Skeletal muscle satellite cell (primary cell): ENCODE data around the gene ACOD1. TPM values are rescaled to one million over a fixed set of nuclear protein-coding genes. Genes with fewer than 3 reads are reported as not detected.
"Not testable (repeated sequence)": the region's sequence is repeated elsewhere in the genome, so short reads cannot be mapped to it uniquely, and the experiment has no call there.

ENCODE experiments used
- H3K27me3 ChIP-seq: 2 replicates; pipeline ENCODE4 v1.7.0; 2013; ENCODE audit warnings: low read length; ENCODE audit not compliant: control insufficient read depth, insufficient read depth
- H3K36me3 ChIP-seq: 2 replicates; pipeline ENCODE4 v1.7.0; 2013; ENCODE audit warnings: mild to moderate bottlenecking, control low read depth, low read length; ENCODE audit not compliant: insufficient read depth
- H3K4me1 ChIP-seq: 2 replicates; pipeline ENCODE4 v1.7.0; 2013; ENCODE audit warnings: low read length; ENCODE audit not compliant: control insufficient read depth, insufficient read depth
- H3K4me2 ChIP-seq: 2 replicates; pipeline ENCODE4 v1.7.0; 2013; ENCODE audit warnings: mild to moderate bottlenecking, low read length
- H3K4me3 ChIP-seq: 2 replicates; pipeline ENCODE4 v1.7.0; 2013; ENCODE audit warnings: low read length
- H3K9ac ChIP-seq: 2 replicates; pipeline ENCODE4 v1.7.0; 2013; ENCODE audit warnings: mild to moderate bottlenecking, low read depth, low read length, moderate library complexity
- H3K9me3 ChIP-seq: replicated peaks from 2 replicates; pipeline ENCODE4 v1.7.0; 2013; ENCODE audit warnings: mild to moderate bottlenecking, control low read depth, low read length
- total RNA-seq: library from RNA; depleted of rRNA; stranded (reverse); fragments of >200 nt; gene quantifications from 2 replicates; pipeline ENCODE4 v1.2.3, GENCODE V29; 2012; rRNA removed

ACOD1 gene
- not detected in 2 replicates for total RNA-seq

DNA sequence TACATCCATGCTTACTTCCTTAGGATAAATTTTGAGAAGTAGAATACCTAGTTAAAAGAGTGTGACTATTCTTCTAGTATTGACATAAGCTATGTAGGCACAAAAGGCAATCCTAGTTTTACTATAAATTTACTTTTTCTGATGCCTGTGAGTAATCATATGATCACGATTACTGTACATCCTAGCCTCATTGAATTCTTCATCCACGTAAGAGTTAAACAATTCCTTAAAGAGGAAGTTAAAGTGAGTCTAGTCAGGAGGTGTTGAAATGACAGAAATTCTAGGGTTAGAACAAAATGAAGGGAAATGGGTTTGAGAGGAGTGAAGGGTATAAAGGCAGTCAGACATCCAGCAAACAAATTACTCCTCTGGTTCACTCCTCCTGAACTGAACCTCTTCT lies at the start of gene ACOD1:
Gene ACOD1 (plus strand): TSS at position 363 of the 400 bp plus-strand sequence. CDS start 48 bp downstream, outside the sequence.
- Histone ChIP-seq H3K27me3 (peaks cover 18% of the 10 kb centered on the region), H3K4me3 (no peak within 1 kb of the TSS), H3K36me3 (no peaks in the 10 kb centered on the region), H3K9ac (no peak within 1 kb of the TSS), H3K9me3 (no peaks in the 10 kb centered on the region), H3K4me2 (no peak within 1 kb of the TSS), H3K4me1 (peaks cover 11% of the 10 kb centered on the region)

- not testable (repeated sequence) for H3K9me3 ChIP-seq, H3K36me3 ChIP-seq, H3K4me1 ChIP-seq, H3K9ac ChIP-seq, H3K4me2 ChIP-seq, H3K4me3 ChIP-seq
- H3K27me3 ChIP-seq, result peaks cover 20% of the 10 kb centered on the region
Measured at GRCh38 chr13:76899066-76899465, 49.2 kb upstream of the ACOD1 start.

DNA sequence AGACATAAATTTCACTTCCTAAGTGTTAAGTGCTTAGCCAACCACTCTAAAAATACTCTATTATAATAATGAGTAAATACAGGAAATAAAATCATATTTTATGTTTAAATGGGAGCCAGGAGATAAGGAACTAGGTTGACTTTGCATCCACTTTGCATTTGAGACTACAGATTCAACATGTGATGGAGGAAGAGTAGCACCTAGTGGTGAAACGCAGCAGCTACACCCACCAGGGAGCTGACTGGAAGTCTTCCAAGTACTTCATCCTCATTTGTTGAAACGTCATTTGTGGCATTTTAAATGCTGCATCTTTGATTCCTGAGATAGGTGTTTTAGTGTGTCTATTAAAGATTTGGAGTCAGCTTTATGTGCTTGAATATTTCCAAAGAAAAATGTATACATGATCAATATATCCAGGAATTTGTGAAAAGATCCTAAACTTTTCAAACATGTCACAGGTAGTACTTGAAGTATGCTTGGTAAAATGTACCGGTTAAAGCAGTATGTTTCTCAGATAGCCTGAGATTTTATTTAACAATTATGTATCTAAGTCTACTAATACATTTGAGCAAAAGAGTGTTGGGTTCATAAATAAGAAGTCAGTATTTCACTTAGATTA lies 44.7 kb upstream of the ACOD1 start:
- peaks cover 40% of the 10 kb centered on the region for H3K27me3 ChIP-seq
- H3K4me2 ChIP-seq, result no peak overlapping the region
- H3K4me3 ChIP-seq, result no peak overlapping the region
- no peak overlapping the region for H3K9ac ChIP-seq
- no peaks in the 10 kb centered on the region for H3K9me3 ChIP-seq
- H3K36me3 ChIP-seq, result no peaks in the 10 kb centered on the region
- no peaks in the 10 kb centered on the region for H3K4me1 ChIP-seq

GRCh38 chr13:76904507-76904906 lies 43.8 kb upstream of the ACOD1 start:
- no peaks in the 10 kb centered on the region for H3K9me3 ChIP-seq
- H3K4me1 ChIP-seq, result no peaks in the 10 kb centered on the region
- no peaks in the 10 kb centered on the region for H3K36me3 ChIP-seq
- no peak overlapping the region for H3K4me3 ChIP-seq
- H3K9ac ChIP-seq, result no peak overlapping the region
- peaks cover 44% of the 10 kb centered on the region for H3K27me3 ChIP-seq
- H3K4me2 ChIP-seq, result no peak overlapping the region

DNA sequence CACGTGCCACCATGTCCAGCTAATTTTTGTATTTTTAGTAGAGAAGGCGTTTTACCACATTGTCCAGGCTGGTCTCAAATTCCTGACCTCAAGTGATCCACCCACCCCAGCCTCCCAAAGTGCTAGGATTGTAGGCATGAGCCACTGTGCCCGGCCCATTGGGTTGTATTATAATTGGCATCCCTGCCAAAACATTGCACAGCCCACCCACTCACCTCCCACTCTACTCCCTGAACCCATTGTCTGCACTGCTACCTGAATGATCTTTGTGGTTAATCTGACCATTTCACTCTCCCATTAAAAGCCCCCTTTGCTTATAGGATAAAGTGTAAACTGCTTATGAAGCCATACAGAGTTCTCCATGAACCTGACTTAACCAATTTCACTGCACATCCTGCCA lies 35.8 kb upstream of the ACOD1 start:
- H3K9ac ChIP-seq, result no peak overlapping the region
- H3K4me2 ChIP-seq, result no peak overlapping the region
- H3K4me3 ChIP-seq, result no peak overlapping the region
- H3K4me1 ChIP-seq, result no peaks in the 10 kb centered on the region
- H3K36me3 ChIP-seq, result no peaks in the 10 kb centered on the region
- no peaks in the 10 kb centered on the region for H3K9me3 ChIP-seq
- H3K27me3 ChIP-seq, result peaks cover 10% of the 10 kb centered on the region

DNA sequence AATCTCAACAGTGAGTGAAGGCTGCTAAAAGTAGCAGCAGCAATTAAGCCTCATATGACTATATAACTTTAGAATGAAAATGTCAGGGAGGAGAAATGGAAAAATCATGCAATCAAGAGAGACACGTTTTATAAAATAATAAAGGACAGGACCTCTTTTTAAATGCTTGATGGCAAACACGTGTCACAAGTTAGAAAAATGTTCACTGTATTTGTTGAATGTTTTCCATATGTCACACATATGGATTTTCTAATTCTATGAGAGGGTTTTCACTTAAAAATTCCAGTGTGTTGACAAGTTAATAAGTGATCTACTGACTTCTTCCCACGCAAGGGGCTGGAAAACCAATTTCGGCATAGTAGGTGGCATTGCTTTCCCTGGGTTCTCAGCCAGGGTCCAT lies 34.4 kb upstream of the ACOD1 start:
- no peaks in the 10 kb centered on the region for H3K9me3 ChIP-seq
- H3K4me1 ChIP-seq, result no peaks in the 10 kb centered on the region
- H3K9ac ChIP-seq, result no peak overlapping the region
- no peak overlapping the region for H3K4me3 ChIP-seq
- H3K27me3 ChIP-seq, result peaks cover 9% of the 10 kb centered on the region
- H3K4me2 ChIP-seq, result no peak overlapping the region
- H3K36me3 ChIP-seq, result no peaks in the 10 kb centered on the region

GRCh38 chr13:76917095-76917494 lies 31.2 kb upstream of the ACOD1 start:
- H3K4me1 ChIP-seq, result no peaks in the 10 kb centered on the region
- no peaks in the 10 kb centered on the region for H3K9me3 ChIP-seq
- H3K9ac ChIP-seq, result no peak overlapping the region
- no peak overlapping the region for H3K4me3 ChIP-seq
- peaks cover 6% of the 10 kb centered on the region for H3K27me3 ChIP-seq
- H3K4me2 ChIP-seq, result no peak overlapping the region
- no peaks in the 10 kb centered on the region for H3K36me3 ChIP-seq

DNA sequence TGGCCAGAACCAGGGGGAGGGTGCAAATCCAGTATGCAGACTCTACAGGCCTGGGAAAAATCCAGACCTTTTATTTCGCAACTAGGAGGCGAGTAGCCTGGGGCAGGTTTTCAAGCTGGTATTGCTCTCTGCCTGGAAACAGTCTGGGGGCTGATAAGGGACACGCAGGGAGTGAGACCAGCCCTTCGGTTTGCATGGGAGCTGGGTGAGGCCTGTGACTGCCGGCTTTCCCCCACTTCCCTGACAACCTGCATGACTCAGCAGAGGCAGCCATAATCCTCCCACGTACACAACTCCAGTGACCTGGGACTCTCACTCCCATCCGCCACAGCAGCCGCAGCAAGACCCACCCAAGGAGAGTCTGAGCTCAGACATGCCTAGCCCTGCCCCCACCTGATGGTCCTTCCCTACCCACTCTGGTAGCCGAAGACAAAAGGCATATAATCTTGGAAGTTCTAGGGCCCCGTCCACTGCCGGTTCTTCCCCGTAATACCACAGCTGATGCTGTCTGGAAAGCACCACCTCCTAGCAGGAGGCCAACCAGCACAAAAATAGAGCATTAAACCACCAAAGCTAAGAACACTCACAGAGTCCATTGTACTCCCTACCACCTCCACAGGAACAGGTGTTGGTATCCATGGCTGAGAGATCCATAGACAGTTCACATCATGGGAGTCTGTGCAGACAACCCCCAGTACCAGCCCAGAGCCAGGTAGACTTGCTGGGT lies 30.4 kb upstream of the ACOD1 start:
- H3K4me2 ChIP-seq, H3K27me3 ChIP-seq, H3K36me3 ChIP-seq, H3K4me3 ChIP-seq, H3K4me1 ChIP-seq, H3K9ac ChIP-seq, H3K9me3 ChIP-seq: not testable (repeated sequence)

DNA sequence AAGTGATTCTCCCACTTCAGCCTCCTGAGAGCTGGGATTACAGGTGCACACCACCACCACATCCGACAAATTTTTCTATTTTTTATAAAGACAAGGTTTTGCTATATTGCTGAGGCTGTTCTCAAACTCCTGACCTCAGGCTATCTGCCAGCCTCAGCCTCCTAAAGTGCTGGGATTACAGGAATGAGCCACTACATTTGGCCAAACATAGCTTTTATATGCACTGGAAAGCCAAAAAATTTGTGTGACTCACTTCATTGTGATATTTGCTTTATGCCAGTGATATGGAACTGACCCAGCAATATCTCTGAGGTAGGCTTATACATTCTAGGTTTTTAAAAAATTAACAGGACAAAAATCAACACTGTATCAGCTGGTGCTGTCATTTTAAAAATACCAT lies 26.8 kb upstream of the ACOD1 start:
- H3K4me3 ChIP-seq, result no peak overlapping the region
- H3K27me3 ChIP-seq, result peaks cover 12% of the 10 kb centered on the region
- no peaks in the 10 kb centered on the region for H3K4me1 ChIP-seq
- H3K36me3 ChIP-seq, result no peaks in the 10 kb centered on the region
- H3K4me2 ChIP-seq, result no peak overlapping the region
- no peak overlapping the region for H3K9ac ChIP-seq
- no peaks in the 10 kb centered on the region for H3K9me3 ChIP-seq

DNA sequence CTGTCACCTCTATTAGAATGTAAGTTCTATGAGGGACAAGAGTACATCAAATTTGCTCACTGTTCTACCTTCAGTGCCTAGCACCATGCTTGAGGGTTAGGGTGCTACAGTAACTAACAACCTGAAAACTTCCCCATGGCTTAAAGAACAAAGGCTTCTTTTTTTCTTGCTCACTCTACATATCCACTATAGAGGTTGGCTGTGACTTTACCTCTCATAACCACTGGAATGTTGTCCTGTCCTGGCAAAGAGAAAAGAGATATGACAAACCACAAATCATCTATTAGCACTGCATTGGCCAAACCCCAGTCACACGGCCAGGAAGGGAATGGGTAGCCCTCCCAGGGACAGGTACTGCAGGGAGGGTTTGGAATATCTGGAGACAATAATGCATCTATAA lies 23.2 kb upstream of the ACOD1 start:
- Histone ChIP-seq H3K9me3 (no peaks in the 10 kb centered on the region), H3K36me3 (no peaks in the 10 kb centered on the region), H3K9ac (no peak overlapping the region), H3K4me3 (no peak overlapping the region), H3K4me1 (no peaks in the 10 kb centered on the region), H3K27me3 (peaks cover 15% of the 10 kb centered on the region), H3K4me2 (no peak overlapping the region)

DNA sequence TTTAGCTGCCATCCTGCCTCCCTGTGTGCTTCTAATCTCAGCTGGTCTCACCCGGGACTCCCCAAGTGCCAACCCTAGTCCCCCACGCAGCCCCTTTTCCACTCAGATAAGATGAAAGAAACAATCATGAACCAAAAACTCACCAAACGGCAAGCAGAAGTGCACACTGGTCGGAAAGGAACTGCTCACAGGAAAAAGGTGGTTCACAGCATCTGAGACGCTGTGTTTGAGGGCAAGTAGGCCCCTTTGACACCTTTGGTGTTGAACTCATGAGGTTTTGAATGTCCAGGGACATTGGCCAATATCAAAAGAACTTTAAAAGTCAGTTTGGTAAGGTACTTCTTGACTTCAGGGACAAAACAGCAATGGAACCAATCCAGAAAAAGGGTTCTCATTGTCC lies 20.4 kb upstream of the ACOD1 start:
- Histone ChIP-seq H3K4me2 (no peak overlapping the region), H3K36me3 (no peaks in the 10 kb centered on the region), H3K27me3 (peaks cover 14% of the 10 kb centered on the region), H3K4me3 (no peak overlapping the region), H3K9ac (no peak overlapping the region), H3K4me1 (no peaks in the 10 kb centered on the region), H3K9me3 (no peaks in the 10 kb centered on the region)

GRCh38 chr13:76928456-76928855 lies 19.9 kb upstream of the ACOD1 start:
- Histone ChIP-seq H3K4me1 (no peaks in the 10 kb centered on the region), H3K9ac (no peak overlapping the region), H3K36me3 (no peaks in the 10 kb centered on the region), H3K27me3 (peaks cover 9% of the 10 kb centered on the region), H3K9me3 (no peaks in the 10 kb centered on the region), H3K4me3 (no peak overlapping the region), H3K4me2 (no peak overlapping the region)
